HEK293 (cell line): ENCODE measurements around the gene DMAC2.

Experiments
- CTCF ChIA-PET: fragments of 350-600 bp; formaldehyde crosslinking; extraction: SDS; loops from one replicate; lab custom pipeline; 2021; ENCODE audit warnings: antibody characterized with exemption; lab: Yijun Ruan, JAX
- POLR2A ChIA-PET: fragments of 300-600 bp; formaldehyde crosslinking; extraction: SDS; loops from one replicate; lab custom pipeline; 2020; ENCODE audit warnings: antibody characterized with exemption, inconsistent platforms; lab: Yijun Ruan, JAX
- H3K27ac ChIP-seq: fragments of 200-500 bp; sonication (Bioruptor generic); 2 replicates; pipeline ENCODE4 v1.5.1; 2014; ENCODE audit warnings: low read depth, low read length, control low read depth, inconsistent platforms; ENCODE audit errors: extremely low read depth
- H3K36me3 ChIP-seq, 2 experiments: fragments of 200-500 bp in 1 of 2; sonication (Bioruptor generic) in 1 of 2; 1 replicate in 1 of 2; 2 replicates in 1 of 2; pipeline ENCODE4 v1.5.1; 2014 to 2017; ENCODE audit warnings: inconsistent platforms in 2 of 2, low read length in 2 of 2; ENCODE audit not compliant: control insufficient read depth in 2 of 2, insufficient read depth in 1 of 2
- H3K4me1 ChIP-seq: fragments of 200-500 bp; sonication (Bioruptor generic); 2 replicates; pipeline ENCODE4 v1.5.1; 2014; ENCODE audit warnings: mild to moderate bottlenecking, low read length, inconsistent platforms; ENCODE audit not compliant: control insufficient read depth, insufficient read depth
- H3K4me3 ChIP-seq: 2 replicates; pipeline ENCODE4 v1.5.1; 2011; ENCODE audit warnings: low read depth, mild to moderate bottlenecking, control low read depth, low read length, moderate library complexity
- H3K9me3 ChIP-seq: fragments of 200-500 bp; sonication (Bioruptor generic); 2 replicates; pipeline ENCODE4 v1.5.1; 2014; ENCODE audit warnings: low read depth, low read length, inconsistent platforms; ENCODE audit not compliant: control insufficient read depth, insufficient read depth
- OSR2 ChIP-seq: fragments of 450-650 bp; formaldehyde crosslinking; IDR thresholded peaks from 2 replicates; pipeline ENCODE4 v1.5.1; 2016; ENCODE audit warnings: missing biosample characterization, missing genetic modification characterization
- SCRT1 ChIP-seq: fragments of 450-650 bp; formaldehyde crosslinking; IDR thresholded peaks from 2 replicates; pipeline ENCODE4 v1.5.1; 2016; ENCODE audit warnings: missing biosample characterization, missing genetic modification characterization, borderline replicate concordance
- SCRT2 ChIP-seq: fragments of 450-650 bp; formaldehyde crosslinking; IDR thresholded peaks from 2 replicates; pipeline ENCODE4 v1.5.1; 2016; ENCODE audit warnings: missing biosample characterization, missing genetic modification characterization
- SP2 ChIP-seq: fragments of 450-650 bp; formaldehyde crosslinking; IDR thresholded peaks from 2 replicates; pipeline ENCODE4 v1.5.1; 2016; ENCODE audit warnings: missing biosample characterization, missing genetic modification characterization
- SP3 ChIP-seq: fragments of 450-650 bp; formaldehyde crosslinking; IDR thresholded peaks from 2 replicates; pipeline ENCODE4 v1.5.1; 2016; ENCODE audit warnings: missing biosample characterization, missing genetic modification characterization
- ZBTB7A ChIP-seq: fragments of 450-650 bp; formaldehyde crosslinking; IDR thresholded peaks from 2 replicates; pipeline ENCODE4 v1.5.1; 2016; ENCODE audit warnings: low read depth, missing biosample characterization, missing genetic modification characterization
- ZNF138 ChIP-seq: fragments of 450-650 bp; formaldehyde crosslinking; IDR thresholded peaks from 2 replicates; pipeline ENCODE4 v1.5.1; 2016; ENCODE audit warnings: missing biosample characterization, missing genetic modification characterization, borderline replicate concordance
- ZNF140 ChIP-seq: fragments of 450-650 bp; formaldehyde crosslinking; IDR thresholded peaks from 2 replicates; pipeline ENCODE4 v1.5.1; 2016; ENCODE audit warnings: missing biosample characterization, missing genetic modification characterization
- ZNF221 ChIP-seq: fragments of 450-650 bp; formaldehyde crosslinking; IDR thresholded peaks from 2 replicates; pipeline ENCODE4 v1.5.1; 2017; ENCODE audit warnings: missing biosample characterization, missing genetic modification characterization, borderline replicate concordance
- ZNF394 ChIP-seq: fragments of 450-650 bp; formaldehyde crosslinking; IDR thresholded peaks from 2 replicates; pipeline ENCODE4 v1.5.1; 2016; ENCODE audit warnings: missing biosample characterization, missing genetic modification characterization, mild to moderate bottlenecking, moderate library complexity, borderline replicate concordance
- ZNF473 ChIP-seq: fragments of 450-650 bp; formaldehyde crosslinking; IDR thresholded peaks from 2 replicates; pipeline ENCODE4 v1.5.1; 2017; ENCODE audit warnings: missing biosample characterization, missing genetic modification characterization
- ZNF48 ChIP-seq: fragments of 450-650 bp; formaldehyde crosslinking; IDR thresholded peaks from 2 replicates; pipeline ENCODE4 v1.5.1; 2016; ENCODE audit warnings: missing biosample characterization, missing genetic modification characterization
- ZNF558 ChIP-seq: fragments of 450-650 bp; formaldehyde crosslinking; IDR thresholded peaks from 2 replicates; pipeline ENCODE4 v1.5.1; 2016; ENCODE audit warnings: missing biosample characterization, missing genetic modification characterization
- ZNF585B ChIP-seq: fragments of 450-650 bp; formaldehyde crosslinking; IDR thresholded peaks from 2 replicates; pipeline ENCODE4 v1.5.1; 2016; ENCODE audit warnings: missing biosample characterization, missing genetic modification characterization
- ZNF596 ChIP-seq: fragments of 450-650 bp; IDR thresholded peaks from 2 replicates; pipeline ENCODE4 v1.5.0; 2018; ENCODE audit warnings: missing biosample characterization, mild to moderate bottlenecking, missing genetic modification characterization, moderate library complexity
- ZNF701 ChIP-seq: fragments of 450-650 bp; formaldehyde crosslinking; IDR thresholded peaks from 2 replicates; pipeline ENCODE4 v1.5.1; 2016; ENCODE audit warnings: missing biosample characterization, missing genetic modification characterization
- TF ChIP-seq, protein P1 (sequence below): fragments of 450-650 bp; formaldehyde crosslinking; IDR thresholded peaks from 2 replicates; pipeline ENCODE4 v1.5.1; 2016; ENCODE audit warnings: missing biosample characterization, missing genetic modification characterization
- TF ChIP-seq, protein P2 (sequence below): fragments of 450-650 bp; formaldehyde crosslinking; IDR thresholded peaks from 2 replicates; pipeline ENCODE4; 2016; ENCODE audit warnings: missing biosample characterization, missing genetic modification characterization
- TF ChIP-seq, protein P3 (sequence below): fragments of 450-650 bp; formaldehyde crosslinking; IDR thresholded peaks from 2 replicates; pipeline ENCODE4 v1.5.1; 2016; ENCODE audit warnings: missing biosample characterization, missing genetic modification characterization

DMAC2 gene

DNA sequence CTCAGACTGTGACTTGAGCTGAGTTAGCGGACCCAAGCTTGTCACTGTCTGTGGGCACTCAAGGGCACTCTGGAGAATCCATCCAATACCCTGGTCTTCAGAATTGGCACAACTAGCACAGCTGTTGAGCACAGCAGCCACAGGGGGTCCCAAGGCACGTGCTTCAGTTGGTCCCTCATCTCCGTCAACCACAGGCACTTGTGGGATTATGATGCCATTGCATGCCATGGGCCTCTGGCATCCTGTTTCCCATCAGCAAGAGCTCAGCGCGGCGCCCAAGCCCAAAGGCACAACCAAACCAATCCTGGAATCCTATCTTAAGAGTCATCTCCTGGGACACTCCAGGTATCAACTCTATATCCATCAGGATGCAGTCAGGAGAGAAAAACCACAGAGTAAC, 8.8 kb downstream of the DMAC2 start:
- TF ChIP-seq SCRT2 (tag by site-specific recombination) (peak; percentile 31; the same call in 1 of the 2 replicates), ZNF221 (tag by site-specific recombination) (no peak)
- Histone ChIP-seq H3K27ac (no peak overlapping the region), H3K9me3 (no peaks in the 10 kb centered on the region), H3K36me3 (peaks cover 32 to 33% of the 10 kb centered on the region in 2 experiments; a peak in 2 of 3 replicates), H3K4me3 (no peak overlapping the region), H3K4me1 (peaks cover 13% of the 10 kb centered on the region)
- POLR2A ChIA-PET: interaction anchor here (0.9 to 1.0 kb wide), 2 partner anchors 9 to 21 kb away, joined by 3 to 5 read pairs; partner anchors contain the start of gene DMAC2
- CTCF ChIA-PET: interaction anchor here (1.0 to 2.4 kb wide), 6 partner anchors 9 to 140 kb away, joined by 3 to 10 read pairs (median 4); partner anchors contain the start of gene DMAC2

DNA sequence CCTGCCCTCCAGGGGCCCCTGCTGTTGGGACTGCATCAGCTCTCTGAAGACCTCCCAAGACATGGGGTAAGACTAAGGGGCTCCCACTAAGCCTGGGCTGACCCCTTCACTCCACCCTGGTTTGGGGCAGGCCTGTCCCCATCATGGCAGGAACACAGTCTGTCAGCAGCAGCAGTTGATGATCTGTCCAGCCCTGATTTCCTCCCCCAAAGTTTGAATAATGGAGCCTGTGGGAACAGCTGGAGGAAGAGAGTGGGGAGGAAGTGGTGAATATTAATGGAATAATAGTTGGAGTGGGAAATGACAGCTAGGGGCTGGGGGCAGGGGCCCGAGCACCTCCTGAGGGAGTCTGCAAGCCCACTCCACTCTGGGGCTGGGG, 11.2 kb downstream of the DMAC2 start:
- Histone ChIP-seq H3K27ac (no peak overlapping the region), H3K36me3 (peaks cover 19 to 47% of the 10 kb centered on the region in 2 experiments; a peak in 2 of 3 replicates), H3K9me3 (no peaks in the 10 kb centered on the region), H3K4me3 (no peak overlapping the region), H3K4me1 (peaks cover 13% of the 10 kb centered on the region)
- POLR2A ChIA-PET: interaction anchor here (0.7 to 2.1 kb wide), 5 partner anchors 11 to 116 kb away, joined by 3 to 25 read pairs (median 3); partner anchors contain the start of genes B9D2, DMAC2 and ERICH4
- TF ChIP-seq ZNF558 (no peak), ZNF140 (no peak), OSR2 (tag by site-specific recombination) (no peak), SP3 (no peak), ZNF701 (no peak), ZNF394 (tag by site-specific recombination) (no peak), ZNF473 (tag by site-specific recombination) (no peak), ZNF596 (tag by site-specific recombination) (no peak), SCRT1 (tag by site-specific recombination) (no peak), ZNF138 (tag by site-specific recombination) (no peak), ZNF585B (tag by site-specific recombination) (no peak), ZNF48 (tag by site-specific recombination) (no peak), SP2 (tag by site-specific recombination) (no peak), ZBTB7A (no peak)
- TF ChIP-seq, protein P1, sequence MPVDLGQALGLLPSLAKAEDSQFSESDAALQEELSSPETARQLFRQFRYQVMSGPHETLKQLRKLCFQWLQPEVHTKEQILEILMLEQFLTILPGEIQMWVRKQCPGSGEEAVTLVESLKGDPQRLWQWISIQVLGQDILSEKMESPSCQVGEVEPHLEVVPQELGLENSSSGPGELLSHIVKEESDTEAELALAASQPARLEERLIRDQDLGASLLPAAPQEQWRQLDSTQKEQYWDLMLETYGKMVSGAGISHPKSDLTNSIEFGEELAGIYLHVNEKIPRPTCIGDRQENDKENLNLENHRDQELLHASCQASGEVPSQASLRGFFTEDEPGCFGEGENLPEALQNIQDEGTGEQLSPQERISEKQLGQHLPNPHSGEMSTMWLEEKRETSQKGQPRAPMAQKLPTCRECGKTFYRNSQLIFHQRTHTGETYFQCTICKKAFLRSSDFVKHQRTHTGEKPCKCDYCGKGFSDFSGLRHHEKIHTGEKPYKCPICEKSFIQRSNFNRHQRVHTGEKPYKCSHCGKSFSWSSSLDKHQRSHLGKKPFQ (tag by site-specific recombination): no peak
- TF ChIP-seq, protein P2, sequence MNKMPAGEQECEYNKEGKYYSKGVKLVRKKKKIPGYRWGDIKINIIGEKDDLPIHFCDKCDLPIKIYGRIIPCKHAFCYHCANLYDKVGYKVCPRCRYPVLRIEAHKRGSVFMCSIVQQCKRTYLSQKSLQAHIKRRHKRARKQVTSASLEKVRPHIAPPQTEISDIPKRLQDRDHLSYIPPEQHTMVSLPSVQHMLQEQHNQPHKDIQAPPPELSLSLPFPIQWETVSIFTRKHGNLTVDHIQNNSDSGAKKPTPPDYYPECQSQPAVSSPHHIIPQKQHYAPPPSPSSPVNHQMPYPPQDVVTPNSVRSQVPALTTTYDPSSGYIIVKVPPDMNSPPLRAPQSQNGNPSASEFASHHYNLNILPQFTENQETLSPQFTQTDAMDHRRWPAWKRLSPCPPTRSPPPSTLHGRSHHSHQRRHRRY (tag by site-specific recombination): no peak
- TF ChIP-seq, protein P3, sequence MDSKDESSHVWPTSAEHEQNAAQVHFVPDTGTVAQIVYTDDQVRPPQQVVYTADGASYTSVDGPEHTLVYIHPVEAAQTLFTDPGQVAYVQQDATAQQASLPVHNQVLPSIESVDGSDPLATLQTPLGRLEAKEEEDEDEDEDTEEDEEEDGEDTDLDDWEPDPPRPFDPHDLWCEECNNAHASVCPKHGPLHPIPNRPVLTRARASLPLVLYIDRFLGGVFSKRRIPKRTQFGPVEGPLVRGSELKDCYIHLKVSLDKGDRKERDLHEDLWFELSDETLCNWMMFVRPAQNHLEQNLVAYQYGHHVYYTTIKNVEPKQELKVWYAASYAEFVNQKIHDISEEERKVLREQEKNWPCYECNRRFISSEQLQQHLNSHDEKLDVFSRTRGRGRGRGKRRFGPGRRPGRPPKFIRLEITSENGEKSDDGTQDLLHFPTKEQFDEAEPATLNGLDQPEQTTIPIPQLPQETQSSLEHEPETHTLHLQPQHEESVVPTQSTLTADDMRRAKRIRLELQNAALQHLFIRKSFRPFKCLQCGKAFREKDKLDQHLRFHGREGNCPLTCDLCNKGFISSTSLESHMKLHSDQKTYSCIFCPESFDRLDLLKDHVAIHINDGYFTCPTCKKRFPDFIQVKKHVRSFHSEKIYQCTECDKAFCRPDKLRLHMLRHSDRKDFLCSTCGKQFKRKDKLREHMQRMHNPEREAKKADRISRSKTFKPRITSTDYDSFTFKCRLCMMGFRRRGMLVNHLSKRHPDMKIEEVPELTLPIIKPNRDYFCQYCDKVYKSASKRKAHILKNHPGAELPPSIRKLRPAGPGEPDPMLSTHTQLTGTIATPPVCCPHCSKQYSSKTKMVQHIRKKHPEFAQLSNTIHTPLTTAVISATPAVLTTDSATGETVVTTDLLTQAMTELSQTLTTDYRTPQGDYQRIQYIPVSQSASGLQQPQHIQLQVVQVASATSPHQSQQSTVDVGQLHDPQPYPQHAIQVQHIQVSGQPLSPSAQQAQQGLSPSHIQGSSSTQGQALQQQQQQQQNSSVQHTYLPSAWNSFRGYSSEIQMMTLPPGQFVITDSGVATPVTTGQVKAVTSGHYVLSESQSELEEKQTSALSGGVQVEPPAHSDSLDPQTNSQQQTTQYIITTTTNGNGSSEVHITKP (tag by site-specific recombination): no peak
- CTCF ChIA-PET: interaction anchor here (0.9 to 4.2 kb wide), 4 partner anchors 11 to 142 kb away, joined by 4 to 21 read pairs (median 7); partner anchors contain the start of gene DMAC2
